Measurements from ENCODE around the gene FAM83G.

The FAM83G gene

DNA sequence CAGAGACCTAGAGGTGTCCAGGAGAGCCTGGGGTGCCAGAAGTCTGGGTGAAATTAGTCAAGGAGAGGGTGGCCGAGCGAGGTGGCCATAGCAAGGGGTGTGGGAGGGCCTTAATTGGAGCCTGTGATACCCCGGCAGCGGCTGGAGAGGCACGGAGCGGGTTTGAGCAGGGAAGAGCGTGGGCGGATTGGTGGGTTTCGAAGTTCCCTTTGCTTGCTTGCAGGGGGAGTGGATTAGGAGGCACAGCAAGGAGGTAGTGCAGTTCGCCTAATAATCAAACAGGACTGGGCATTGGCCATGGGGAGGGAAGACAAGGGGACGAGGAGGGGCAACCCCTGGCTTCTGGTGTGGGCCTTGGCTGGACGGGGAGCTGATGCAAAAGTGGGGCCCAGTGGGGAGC lies 5.4 kb upstream of the FAM83G start:
- DNase-seq (ENCODE audit: low read depth) = no peak

DNA sequence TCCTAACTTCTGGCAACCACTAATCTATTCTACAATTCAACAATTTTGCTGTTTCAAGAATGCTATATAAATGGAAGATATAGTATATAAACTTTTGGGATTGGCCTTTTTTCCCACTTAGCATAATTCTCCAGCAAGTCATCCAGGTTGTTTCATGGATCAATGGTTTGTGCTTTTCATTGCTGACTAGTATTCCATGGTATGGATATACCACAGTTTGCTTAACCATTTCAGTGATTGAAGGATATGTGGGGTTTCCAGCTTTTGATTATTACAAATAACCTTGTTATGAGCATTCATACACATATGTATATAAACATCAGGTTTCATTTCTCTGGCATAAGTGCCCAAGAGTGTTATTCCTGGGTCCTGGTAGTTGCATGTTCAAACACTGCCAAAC lies 2.1 kb upstream of the FAM83G start:
- no peak for DNase-seq (ENCODE audit: low read depth)

DNA sequence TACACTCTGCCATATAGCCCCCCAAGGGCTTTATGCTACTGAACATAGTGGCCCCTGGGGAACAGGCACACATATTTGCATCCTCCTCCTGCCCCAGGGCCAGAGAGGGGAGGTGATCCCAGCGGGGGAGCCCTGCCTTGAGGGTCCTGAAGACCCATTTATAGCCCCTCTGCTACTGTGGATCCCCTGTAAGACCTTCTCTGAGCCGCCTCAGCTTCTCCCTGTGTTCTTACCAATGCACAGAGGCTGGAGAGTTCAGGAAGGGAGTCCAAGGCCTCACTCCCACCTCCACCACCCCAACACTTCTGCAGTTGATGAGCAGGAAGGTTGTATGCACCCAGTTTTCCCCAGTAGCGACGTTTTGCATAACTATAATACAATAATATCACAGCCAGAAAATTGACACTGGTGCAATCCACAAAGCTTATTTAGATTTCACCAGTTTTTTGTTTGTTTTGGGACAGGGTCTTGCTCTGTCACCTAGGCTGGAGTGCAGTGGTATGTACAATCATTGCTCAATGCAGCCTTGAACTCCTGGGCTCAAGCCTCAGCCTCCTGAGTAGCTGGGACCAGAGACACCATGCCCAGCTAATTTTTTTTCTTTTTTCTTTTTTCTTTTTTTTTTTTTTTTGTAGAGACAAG lies 1.3 kb upstream of the FAM83G start:
- DNase-seq (ENCODE audit: low read depth) = no peak

DNA sequence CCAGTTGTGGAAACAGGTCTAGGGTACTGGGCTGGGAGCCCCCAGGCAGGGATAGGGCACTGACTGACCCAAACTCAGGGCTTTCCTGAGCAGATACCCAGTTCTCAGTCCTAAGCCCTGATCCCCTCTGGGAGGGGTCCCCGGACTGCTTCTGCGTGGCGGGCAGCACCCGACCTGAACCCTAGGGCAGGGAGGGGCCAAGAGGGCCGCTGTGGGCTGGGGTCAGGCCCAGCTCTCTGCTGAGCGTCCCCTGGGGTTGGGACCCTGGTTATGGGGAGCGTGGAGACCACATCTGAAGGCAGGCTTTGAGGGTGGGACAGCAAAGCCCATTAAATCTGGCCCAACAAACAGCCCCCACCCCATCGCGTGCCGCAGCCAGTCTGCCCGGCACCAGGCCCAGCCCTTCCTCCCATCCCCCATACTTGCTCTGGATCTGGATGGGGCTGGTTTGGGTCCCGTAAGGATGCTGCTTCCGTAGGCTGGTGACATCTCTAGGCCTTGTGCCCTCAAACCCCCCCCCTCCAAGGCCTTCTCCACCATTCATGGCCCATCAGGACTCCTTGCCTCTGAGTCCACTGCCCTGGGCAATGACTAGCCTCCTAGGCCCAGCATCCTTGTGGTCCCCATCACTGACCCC lies 691 bp upstream of the FAM83G start:
- no peak for DNase-seq (ENCODE audit: low read depth)

DNA sequence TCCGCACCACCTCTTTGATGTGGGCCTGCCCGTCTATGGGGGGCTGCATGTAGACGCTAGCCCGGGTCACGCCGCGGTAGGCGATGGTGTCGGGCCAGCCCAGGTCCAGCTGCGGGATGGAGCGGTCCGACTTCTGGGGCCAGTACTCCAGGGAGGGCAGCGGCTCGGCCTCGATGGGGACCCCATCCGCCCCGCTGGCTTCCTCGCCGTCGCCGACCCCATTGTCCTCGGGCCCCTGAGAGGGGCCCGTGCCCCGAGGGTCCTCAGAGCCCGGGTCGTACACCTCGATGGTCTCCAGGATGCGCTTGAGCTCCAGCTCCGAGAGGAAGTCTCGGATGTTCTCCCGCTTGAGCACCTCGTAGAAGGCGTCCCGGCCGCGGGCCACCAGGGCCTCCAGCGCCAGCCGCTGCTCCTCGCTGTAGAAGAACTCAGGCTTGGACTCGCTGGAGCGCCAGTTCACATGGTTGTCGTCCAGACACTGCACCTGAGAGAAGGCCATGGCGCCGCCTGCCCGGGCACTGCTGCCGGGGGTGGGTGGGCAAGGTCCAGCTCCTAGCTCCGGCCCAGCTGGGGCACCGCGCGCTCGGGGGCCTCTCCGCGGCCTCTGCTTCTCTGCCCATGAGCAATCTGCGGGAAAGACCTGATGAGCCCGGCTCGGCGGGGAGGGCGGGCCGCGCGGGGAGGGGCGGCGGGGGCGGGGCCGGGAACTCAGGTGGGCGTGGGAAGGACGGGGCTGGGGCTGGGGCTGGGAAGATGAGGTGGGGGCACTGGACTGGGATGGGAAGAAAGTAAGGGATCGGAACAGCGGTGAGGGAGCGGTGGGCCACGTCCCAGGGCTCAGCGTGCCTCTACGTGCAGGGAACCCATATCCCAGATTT lies 782 bp downstream of the FAM83G start:
- DNase-seq (ENCODE audit: low read depth) = no peak

DNA sequence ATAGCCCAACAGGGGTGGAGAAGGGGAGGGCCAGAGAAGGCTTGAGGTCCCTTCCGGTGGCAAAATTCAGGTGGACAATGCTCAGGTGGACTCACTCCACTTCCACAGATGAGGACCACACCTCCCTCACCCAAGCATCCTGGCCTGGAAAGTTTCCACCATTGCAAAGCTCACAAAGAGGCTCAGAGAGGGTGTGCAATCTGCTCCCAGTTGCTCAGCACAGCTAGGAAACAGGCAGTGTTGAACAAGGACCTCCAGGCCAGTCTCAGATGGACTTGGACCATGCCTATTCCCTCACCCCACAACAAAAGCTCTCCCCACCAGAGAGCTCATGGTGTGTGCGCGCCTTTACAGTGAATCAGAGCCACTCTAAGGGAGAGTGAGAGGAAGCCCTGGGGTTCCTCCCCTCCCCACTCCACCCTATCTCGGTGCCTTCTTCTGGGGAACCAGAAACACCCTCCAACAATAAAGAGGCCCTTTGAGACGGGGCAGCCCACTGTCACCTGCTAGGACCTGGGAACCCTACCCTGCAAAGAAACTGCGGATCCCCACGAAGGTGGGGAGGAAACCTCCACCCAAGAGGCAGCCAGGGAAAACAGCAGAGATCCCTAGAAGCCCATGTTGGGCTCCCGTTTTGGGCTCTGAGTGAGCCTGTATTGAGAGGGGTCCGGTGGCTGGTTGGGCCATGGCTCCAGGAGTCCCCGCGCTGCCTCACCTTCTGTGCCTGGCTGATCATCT lies 1.6 kb downstream of the FAM83G start:
- no peak for DNase-seq (ENCODE audit: low read depth)

DNA sequence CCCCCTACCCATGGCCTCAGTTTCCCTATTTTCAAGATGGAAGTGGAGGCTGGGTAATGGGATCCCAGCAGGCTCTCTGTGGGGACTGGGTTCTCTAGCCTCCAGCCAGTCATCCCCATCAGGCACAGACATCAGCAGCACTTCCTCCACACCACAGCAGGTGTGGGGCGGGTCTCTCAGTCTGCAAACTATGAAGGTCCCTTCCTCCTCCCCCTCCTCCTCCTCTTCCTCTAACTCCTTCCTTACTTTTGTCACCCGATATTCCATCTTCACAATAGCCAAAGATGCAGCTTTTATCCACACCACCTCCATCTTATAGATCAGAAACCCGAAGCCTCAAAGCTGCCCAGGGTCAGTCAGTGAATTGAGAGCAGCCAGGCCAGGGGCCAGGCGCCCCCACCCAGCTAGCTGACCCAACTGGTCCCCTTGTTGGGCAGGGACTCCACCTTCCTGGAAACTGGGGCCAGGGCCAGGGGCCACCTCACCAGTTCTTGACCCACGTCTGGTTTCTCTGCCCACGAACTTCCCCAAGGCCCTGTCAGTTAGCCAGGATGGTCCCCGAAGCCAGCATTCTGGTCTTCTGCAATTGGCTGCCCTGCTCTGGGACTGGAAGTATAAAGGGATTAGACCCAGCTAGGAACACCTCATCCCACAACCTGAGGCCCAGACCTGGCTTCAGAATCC lies 2.5 kb downstream of the FAM83G start:
- no peak for DNase-seq (ENCODE audit: low read depth)

DNA sequence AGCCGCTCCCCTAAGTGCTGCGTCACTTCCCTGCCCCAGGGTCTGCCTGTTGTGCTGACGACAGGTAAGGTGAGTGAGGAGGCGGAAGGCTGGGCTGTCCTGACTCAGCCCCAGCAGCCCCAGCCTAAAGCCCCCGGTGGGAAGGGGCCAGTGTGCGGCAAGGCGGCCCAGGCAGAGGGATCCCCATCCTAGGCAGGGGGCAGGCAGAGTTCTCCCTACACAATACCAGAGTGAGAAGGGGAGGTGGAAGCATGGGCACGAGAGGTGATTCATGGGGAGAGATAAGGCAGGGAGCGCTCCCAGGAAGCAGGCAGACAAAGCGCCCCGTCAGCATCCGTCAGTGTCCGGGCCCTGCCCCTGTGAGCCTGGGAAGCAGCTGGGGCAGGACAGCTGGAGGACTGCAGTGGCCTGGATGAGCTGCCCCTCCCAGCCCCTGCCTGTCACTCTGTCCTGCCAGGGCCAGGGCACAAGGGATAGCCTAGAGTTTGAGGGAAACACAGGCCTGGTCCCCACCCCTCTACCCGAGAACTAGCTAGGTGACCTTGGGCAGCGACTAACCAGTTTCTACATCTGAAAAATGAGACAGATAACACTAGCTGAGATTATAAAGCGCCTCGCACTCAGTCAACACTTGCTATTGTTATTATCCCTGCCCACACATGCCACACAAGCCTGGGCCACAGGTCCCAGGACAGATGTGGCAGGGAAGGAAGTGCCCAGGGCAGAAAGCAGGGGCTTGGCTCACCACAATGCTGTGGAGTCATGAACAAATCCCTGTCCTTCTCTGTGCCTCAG lies 3.8 kb downstream of the FAM83G start:
- no peak for DNase-seq (ENCODE audit: low read depth)

DNA sequence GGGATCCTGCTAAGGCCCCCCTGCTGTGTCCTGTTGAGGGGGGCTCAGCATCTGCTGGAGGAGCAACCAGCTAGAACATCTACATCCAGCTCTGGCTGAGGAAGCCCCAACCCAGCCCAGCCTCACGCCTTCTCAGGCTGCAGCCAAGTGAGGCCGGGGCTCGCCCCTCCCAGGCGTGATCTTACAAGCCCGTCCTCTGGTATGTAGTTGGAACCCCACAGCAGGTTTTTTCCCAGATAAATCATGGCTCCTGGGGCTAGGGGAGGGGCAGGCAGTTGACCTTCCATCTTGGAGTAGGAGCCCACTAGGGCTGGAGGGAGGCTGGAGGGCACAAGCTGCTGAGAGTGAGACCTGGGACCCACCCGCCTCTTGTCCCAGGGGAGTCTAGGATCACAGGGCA lies 4.7 kb downstream of the FAM83G start:
- DNase-seq (ENCODE audit: low read depth) = no peak

DNA sequence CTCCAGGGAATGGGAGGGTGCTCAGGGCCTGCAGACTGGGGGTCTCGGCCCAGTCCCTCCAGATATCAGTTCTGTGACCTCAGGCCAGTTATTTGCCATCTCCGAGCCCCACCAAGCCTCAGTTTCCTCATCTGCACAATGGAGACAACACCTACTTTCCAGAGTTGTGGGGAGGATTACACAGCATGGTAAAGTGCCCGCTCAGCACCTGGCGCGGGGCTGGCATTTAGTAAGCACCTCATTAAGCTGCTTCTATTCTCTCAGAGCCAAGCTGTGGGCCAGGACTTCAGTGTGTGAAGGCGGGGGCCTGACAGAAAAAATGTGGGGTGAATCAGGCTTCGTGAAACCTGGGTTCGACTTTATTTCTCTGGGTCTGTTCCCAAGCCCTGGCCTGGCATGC lies 5.2 kb downstream of the FAM83G start:
- DNase-seq (ENCODE audit: low read depth) = no peak

DNA sequence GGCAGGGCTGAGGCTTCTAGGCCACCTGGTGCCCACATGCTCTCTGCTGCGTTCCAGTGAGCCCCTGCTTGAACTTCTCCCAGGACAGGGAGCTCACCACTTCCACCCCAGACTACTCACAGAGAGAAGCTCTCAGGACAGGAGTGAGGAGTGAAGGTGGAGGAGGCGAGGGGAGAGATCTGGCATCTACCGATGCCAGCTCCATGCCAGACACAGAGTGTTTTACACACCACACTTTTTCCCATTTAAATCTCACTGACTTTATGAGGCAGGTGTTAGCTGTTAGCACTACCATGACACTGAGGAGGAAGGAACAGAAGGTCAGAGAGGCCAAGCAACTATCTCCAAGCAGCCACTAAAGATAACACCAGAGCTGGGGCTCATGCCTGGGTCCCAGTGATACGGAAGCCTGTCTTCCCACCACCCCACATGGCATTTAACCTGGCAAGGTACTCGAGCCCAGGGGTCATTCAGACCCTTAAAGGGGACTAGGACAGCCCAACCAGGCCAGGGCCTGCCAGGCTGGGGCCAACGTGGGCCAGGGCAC lies 6.8 kb downstream of the FAM83G start:
- DNase-seq (ENCODE audit: low read depth) = no peak

DNA sequence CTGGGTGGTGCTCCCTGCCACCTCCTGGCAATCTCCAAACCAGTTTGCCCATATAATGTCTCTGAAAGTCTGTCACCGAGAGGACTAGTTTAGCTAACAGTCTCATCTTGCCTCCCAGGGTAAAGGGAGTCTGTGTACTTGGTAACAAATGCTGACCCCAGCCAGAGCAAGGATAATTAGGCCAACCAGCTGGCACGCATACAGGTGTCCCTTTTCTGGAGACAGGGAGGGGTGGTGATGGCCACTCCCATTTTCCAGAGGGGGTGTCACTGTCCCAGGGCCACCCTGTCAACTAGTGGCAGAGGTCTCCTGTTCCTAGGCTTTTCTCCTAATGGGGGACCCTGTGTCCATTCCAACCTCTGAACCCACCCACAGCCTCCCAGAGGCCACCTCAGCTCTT lies 8.1 kb downstream of the FAM83G start:
- DNase-seq (ENCODE audit: low read depth) = no peak

DNA sequence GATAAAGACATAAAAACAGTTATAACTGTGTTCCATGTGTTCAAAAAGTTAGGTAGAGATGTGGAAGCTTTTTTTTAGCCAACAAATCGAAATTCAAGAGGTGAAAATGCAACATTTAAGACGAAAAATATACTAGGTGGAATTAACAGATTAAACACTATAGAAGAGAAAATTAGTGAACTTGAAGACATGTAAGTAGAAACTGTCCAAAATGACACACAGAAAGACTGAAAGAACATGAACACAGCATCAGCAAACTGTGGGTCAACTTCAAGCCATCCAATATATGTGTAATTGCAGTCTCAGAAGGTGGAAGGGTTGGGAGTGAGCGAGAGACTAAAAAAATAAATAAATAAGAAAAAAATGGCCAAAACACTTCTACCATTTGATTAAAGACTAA lies 9.3 kb downstream of the FAM83G start:
- no peak for DNase-seq (ENCODE audit: low read depth)

DNA sequence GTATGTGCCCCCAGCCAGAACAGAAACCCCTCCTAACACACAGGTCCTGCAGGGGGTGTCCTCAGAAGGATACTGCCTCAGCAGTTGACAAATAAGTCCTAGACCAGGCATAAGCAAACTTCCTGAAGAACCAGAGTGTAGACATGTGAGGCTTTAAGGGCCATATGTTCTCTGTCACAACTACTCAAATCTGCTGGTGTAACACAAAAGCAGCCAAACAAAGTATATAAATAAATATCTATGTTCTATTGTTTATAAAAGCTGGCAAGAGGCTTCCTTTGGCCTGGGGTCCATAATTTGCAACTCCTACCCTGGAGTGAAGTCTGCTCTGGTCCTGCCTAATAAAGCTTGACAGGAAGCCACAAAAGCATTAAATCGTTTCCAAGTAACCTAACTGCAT lies 9.9 kb downstream of the FAM83G start:
- DNase-seq (ENCODE audit: low read depth) = no peak

DNA sequence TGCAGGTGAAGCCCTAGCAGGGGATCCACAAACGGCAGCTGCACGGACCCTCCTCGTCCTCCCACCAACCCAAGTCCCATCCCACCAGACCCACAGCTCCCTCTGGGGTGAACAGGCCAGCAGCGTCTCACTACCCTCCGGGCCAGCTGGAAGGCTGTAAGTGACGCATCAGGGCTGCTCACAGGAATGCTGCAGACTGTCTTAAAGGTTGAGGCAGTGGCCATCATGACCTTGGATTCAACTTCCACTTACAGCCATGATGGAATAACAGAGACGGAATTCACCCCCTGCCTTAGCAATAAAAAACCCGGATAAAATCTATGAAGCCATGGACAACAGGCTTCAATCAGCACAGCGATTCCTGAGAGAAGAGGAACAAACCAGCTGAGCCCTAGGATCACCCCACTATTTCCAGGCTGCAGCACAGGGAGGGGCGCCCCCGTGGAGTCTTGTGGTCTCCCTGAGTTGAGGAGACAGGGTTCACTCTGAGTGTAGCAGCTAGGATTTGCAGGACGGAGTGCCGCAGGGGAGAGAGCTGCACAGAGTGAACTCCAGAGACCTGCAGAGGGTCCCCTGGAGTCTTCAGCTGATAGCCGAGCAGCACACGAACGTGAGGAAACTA lies 10.5 kb downstream of the FAM83G start:
- no peak for DNase-seq (ENCODE audit: low read depth)

DNA sequence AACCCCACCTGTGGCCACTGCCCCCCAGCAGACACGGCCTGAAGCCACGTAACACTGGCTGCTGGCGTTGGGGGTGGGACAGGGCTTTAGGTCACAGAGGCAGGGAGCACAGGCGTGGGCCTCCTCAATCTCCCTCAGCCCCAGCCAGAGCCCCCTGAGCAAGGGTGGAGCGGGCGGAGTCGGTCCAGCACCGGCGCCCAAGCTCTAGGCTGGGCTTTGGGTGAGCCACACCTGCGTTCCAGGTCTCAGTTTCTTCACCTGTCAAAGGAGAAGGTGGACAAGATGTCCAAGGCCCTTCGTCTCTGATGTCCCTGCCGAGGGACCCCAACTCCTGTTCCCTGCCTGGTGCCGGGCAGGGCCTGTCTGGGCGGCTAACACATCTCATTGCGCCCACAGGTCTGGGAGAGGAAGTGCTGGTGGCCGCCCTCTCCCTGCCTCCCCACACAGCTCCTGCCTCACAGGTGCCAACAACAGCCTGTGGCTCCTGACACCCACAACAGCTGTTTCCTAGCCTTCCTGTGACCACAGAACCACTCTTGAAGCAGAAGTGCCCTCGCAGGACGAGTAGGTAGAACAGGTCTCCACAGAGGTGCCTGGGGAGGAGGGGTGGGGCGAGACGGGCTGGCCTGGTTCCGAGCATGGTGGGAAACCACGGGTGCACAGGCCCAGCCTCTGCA lies 12.0 kb downstream of the FAM83G start:
- DNase-seq (ENCODE audit: low read depth) = no peak

DNA sequence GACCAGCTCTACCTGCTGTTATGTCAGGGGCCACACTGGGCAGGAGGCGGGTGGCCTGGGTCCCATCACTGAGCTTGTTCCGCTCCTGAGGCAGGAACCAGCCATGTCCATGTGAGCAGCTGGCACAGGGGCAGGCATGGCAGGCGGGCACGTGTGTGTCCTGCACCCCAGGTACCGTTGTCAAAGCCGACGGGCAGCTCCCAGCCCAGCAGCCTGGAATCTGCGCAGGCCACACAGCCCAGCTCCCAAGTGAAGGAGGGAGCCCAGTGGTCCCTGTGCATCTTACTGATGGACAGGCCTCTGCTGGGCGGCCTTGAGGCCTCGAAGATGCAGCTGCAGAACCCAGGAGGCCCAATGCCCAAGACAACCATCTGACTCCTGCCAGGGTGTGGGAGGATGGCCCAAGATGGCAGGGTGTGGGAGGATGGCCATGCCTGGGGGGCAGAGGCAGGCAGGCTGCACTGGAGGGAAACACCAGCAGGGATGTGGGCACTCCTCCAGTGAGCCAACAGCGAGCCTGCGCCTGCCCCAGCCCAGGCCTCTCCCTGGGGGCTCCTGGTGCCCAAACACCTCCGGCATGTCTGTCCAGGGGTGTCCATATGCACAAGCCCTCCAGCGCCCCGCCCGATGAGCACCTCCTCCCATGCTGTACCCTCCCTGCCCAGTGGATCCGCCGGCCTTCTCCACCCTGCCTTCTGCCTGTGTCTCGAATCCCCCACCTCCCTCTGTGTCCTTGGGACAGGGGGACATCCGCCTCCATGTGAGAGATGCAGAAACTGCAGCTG lies 12.8 kb downstream of the FAM83G start:
- DNase-seq (ENCODE audit: low read depth) = no peak

DNA sequence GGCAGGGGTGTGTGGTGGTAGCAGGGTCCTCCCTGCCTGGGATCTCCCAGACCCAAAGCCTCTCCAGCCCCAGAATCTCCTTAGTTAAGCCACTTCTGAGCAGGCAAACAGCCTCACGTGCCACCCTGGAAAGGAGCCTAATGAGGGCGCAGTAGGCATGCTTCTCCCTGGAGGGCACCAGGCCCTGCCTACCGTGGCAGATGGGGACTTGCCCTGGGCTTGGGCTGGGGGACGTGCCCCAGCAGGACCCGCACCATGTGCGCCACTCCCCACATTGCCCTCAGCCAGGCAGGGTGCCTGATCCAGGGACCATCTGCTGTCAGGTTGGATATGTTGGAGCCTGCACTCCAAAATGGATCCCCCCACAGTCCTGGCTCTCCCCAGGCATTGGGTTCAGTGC lies 14.2 kb downstream of the FAM83G start:
- no peak for DNase-seq (ENCODE audit: low read depth)
